Stimulated activated CD4-positive, alpha-beta T cell treated with anti-CD3 and anti-CD28 coated beads, Interleukin-4, amount 100 ng/mL, for 48 hours (primary cell): ENCODE data around the gene SSNA1.

ENCODE experiments used
- DNase-seq, 2 donors: peaks; one replicate each; pipeline ENCODE4 v3.0.0-alpha.2; 2020; ENCODE audit warnings: low read depth in 2 of 2

The SSNA1 gene

DNA sequence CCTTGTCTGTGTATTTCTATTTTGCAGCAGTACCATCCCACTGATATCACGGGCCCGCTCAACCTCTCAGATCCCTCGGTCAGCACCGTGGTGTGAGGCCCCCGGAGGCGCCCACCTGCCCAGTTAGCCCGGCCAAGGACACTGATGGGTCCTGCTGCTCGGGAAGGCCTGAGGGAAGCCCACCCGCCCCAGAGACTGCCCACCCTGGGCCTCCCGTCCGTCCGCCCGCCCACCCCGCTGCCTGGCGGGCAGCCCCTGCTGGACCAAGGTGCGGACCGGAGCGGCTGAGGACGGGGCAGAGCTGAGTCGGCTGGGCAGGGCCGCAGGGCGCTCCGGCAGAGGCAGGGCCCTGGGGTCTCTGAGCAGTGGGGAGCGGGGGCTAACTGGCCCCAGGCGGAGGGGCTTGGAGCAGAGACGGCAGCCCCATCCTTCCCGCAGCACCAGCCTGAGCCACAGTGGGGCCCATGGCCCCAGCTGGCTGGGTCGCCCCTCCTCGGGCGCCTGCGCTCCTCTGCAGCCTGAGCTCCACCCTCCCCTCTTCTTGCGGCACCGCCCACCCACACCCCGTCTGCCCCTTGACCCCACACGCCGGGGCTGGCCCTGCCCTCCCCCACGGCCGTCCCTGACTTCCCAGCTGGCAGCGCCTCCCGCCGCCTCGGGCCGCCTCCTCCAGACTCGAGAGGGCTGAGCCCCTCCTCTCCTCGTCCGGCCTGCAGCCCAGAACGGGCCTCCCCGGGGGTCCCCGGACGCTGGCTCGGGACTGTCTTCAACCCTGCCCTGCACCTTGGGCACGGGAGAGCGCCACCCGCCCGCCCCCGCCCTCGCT lies 20.5 kb upstream of the SSNA1 start:
- no peak for DNase-seq

DNA sequence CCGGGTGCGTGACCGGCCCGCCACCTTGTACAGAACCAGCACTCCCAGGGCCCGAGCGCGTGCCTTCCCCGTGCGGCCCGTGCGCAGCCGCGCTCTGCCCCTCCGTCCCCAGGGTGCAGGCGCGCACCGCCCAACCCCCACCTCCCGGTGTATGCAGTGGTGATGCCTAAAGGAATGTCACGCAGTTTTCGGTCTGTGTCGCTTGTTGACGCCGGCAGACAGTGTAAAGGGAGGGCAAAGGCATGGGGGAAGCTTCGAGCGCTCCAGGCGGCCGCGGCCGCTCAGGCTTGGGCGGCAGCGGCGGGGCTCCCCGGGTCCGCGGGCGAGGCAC lies 19.9 kb upstream of the SSNA1 start:
- DNase-seq: no peak

DNA sequence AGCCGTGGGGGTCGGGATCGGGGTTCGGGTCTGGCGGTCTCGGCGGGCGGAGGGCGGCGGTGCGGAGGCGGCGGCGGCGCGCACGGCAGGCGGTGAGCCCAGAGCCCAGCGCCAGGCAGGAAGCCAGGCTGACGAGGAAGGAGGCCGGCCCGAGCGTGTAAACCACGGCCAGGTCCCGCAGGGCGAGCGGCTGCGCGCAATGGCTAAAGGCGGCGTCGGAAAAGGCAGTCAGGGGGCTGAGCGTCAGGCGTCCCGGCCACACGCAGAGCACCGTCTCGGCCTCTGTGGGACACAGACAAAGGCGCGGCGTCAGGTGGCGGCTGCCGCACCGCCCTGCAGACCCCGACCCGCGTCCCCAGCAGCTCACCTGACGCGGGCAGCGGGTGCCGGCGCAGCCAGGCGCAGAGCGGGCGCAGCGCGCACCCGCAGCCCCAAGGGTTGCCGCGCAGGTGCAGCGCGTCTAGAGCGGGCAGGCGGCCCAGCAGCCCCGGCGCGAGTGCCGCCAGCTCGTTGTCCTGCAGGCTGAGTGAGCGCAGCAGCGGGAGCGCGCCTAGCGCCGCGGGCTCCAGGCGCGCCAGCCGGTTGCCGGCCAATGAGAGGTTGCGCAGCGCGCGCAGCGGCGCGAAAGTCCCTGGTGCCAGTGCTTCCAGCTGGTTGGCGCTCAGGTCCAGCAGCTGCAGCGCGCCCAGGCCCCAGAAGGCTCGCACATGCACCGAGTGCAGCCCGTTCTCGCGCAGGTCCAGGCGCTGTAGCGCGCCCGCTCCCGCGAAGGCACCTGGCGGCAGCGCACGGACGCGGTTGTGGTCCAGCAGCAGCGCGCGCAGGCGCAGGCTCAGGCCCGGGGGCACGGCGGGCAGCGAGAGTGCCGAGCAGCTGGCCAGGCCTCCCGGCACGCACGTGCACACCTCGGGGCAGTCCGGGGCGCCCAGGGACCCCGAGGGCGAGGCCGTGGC lies 19.3 kb upstream of the SSNA1 start:
- DNase-seq: no peak

- no peak for DNase-seq
Measured at GRCh38 chr9:137169896-137170358, 18.5 kb upstream of the SSNA1 start, which contains the start of gene LRRC26. TSS of gene LRRC26 (minus strand) at chr9:137170051. CDS start at chr9:137169943, 108 bp downstream.

DNA sequence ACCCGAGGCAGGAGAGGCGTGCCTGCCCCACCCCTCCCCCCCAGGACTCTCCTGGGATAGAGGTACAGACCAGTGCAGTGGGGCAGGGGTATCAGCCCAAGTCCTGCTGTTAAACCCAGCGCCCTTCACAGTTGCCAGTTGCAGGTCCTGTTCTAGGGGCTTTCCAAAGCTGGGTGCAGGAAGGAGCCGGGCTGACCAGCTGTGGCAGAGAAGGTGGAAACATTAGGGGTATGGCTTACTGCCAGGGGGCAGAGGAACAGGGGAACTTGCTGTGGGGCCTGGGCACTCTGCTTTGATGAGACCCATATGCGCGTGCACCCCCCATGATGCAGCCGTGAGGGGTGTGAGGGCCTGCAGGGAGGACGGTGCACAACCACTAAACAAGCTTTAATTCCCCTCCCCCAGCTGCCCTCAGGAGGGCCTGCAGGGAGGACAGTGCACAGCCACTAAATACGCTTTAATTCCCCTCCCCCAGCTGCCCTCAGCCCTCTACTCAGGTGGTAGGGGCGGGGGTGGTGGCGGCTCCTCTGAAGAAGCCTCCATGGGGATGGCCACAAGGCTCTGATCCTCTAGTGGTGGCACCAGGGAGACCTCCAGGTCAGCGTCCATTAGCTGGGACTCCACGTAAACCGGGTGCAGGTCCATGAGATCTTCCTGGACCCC lies 17.9 kb upstream of the SSNA1 start:
- DNase-seq: no peak

DNA sequence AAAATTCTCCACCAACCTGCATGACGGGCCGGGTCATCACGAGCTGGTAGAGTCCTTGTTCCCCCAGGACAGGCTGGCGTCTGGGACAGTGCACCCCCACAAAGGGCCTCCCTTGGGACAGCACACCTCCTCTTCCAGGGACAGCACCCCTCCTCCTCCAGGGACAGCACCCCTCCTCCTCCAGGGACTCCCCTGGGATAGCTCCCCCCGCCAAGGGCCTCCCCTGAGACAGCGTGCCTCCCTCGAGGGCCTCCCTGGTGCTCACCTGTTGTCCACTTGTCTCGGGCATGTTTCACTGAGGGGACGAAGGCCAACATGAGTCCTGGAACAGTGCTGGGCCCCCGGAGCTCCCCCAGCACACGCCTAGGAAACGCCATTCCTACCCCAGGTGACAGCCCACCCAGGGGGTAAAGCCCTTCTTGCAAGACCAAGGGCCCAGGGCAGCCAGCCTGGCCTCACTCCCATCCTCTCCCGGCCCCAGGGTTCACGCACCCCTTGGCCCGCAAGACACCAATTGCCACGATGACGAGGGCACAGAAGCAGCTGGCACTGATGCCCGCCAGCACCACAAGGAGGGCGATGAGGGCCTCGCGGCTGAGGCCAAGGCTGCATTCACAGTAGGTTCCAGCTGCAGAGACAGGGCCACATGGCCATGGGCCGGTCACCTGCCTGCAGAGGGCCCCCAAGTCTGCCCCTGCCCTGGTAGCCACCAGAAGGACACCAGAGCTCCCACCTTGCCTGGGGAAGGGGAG lies 17.2 kb upstream of the SSNA1 start:
- DNase-seq: no peak

GRCh38 chr9:137172901-137173795 lies 15.3 kb upstream of the SSNA1 start:
- no peak for DNase-seq

DNA sequence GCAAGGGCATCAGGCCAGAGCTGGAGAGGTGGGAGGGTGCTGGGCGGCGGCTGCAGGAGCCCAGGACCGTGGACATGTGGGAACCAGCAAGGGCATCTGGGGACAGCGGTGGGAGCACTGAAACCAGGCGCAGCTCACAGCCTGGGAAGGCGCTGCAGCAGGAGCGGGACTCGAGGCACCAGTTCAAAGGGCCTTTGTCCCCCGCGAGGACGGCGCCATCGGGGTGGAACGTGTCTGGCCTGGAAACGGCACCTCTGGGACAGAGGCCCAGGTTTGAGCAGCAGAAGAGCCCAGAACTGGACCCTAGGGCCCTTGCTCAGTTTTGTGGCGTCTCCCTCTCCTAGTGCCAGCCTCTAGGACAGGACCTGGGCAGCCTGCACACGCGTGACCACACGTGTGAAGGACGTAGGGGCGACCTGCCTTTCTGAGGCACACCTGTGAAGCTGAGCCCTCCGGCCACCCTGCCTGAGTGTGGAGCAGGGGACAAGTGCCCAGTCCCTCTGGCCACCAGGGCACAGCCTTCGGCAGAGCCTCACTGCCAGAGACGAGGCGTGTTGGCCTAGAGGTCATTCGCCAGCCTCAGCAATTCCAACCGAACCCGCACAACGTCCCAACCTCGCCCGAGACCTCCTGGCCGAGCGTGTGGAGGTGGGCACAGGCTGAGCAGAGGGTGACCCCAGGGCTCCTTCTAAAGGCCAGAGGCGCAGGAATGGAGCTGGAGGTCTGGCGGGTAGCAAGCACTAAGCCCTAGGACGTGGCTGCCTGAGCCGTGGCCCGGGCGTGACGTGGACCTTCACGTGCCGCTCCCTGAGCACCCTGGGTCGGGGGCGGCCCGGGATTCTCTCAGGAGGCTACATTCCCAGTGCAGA lies 14.4 kb upstream of the SSNA1 start:
- no peak for DNase-seq

DNA sequence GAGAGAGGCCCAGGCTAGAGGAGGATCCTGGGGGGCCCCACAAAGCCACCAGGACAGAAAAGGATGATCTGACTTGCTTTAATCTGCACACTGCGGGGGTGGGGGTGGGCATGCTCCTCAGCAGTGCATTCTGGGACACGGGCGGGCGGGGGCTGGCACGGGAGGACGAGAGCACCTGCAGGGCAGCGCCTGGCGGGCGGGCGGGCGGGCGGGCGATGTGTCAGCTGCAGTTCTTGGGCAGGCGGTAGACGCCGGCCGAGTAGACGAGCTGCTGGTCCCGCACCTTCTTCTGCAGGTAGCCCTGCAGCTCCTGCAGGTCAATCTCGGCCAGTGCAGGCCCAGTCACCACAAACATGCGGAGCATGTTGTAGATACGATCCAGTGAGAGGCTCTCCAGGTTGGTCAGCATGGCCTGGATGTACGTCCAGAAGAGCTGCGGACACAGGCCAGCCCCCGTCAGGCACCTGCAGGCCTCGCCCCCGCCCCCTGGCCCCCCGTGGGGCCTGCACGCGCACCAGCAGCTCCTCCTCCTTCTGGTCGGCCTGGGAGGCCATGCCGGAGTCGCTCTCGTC lies 13.7 kb upstream of the SSNA1 start:
- DNase-seq: no peak

GRCh38 chr9:137175345-137175961 lies 13.0 kb upstream of the SSNA1 start:
- no peak for DNase-seq

DNA sequence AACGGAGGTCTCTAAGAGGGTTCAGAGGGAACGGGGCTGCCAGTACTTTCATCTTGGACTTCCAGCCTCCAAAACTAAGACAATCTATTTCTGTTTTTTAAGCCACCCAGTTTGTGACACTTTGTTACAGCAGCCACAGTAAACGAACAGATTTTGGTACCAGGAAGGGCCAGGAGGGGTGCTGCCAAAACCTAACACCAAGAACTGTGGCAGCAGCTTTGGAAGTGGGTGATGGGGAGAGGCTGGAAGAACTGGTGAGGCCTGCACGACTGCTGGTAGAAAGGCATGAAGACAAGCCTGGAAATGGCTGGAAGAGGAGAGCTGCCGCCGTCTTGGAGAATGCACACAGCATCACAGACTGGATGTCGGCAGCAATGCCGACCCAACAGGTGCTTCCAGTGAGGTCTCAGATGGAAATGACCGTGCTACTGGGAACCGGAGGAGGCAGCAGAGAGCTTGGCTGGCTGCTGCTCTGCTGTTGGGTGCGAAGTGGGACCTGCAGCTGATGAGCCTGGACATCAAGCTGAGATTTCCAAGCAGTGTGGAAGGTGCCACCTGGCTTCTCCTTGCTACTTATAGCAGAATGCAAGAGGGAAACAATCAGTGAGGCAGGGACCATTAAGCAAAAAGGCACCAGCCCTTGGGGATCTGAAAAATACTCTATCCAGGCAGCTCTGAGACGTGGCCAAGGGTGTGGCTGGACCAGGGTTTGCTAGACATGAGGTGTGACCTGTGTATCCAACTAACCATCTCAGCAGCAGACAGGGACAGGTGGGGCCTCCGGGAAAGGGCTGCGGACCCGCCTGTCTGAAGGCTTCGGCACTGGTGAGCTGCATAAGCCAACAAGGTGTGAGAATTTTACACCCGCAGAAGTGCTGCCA lies 11.9 kb upstream of the SSNA1 start:
- DNase-seq: no peak

GRCh38 chr9:137178201-137178938 lies 10.1 kb upstream of the SSNA1 start:
- no peak for DNase-seq

DNA sequence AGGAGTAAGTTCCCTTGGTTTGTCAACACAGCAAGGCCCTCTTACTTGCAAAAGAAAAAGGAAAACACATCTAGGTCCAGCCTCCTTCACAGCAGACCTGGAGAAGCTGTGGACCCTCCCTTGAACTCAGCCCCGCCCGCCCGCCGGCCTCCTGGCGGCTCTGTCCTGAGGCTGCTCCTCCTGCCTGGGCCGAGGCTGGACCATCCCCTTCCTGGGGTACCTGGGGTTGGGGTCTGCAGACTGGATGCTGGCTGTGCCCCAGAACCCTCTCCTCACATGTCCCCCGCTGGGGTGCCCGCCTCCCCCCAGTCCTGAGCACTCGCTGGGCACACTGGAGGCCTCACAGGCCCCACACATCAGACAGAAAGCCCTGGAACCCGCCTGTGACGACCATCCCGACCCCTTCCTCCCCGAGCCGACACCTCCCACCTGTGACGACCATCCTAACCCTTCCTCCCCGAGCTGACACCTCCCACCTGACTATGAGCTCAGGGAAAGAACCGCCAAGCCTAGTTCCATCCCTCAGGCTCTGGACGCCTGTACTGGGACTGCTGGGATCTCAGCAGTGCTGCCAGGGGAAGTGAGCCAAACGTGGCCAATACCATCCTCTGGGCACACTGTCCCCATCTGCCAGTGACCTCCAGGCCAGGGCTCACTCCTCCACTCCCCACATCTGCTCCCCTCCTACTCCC lies 9.4 kb upstream of the SSNA1 start:
- DNase-seq: no peak

DNA sequence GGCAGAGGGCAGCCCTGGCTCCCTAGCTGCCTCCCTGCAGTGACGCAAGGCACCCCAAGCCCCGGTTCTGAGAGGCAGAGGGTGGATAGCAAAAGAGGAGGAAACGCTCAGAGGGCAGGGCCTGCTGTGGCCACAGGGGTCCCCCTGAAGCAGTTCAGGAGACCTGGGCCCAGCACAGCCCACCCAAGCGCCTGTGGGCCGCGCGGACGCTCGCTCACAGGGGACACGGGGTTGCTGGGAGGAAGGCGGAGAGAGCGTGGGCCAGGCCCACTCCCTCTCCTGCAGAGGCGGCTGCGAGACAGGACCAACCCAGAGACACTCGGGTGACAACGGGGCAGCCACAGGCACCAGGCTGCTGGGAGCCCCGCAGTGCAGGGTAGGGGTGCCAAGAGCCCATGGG lies 8.7 kb upstream of the SSNA1 start:
- no peak for DNase-seq

DNA sequence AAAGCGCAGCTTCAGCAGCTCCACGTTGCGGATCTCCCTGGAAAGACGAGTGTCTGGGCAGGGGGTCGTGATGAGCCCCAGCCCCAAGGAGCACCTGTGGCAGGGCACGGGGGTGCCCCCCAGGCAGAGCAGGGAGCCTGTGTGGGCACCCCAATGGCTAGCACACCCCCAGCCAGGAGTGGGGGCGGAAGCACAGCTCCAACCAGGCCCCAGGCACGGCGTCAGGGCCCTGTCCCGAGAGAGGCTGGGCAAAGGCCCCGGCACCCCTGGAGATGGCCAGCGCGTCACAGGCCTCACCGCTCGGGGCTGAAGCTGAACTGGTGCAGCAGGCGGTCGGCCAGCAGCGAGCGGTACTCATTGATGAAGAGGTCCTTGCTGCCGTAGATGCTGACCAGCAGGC lies 8.0 kb upstream of the SSNA1 start:
- DNase-seq: no peak

DNA sequence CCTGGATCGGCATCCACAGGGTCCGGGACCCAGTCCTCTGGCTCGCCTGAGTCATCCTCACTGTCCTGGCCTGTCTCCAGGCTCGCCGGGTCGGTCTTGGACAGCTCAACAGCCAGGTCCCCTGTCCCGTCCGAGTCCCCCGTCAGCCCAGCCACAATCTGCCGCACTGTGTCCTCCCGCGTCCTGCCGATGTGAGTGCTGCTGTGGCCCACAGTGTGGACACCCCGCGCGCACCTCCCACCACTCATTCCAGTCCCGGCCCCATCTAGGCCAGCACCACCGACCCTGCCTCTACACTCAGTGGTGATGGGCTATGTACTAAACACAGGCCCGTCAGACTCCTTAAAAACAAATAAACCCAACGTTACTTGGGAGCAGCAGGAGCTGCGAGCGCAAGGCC lies 6.8 kb upstream of the SSNA1 start:
- DNase-seq: no peak
